ENCODE results near the gene TBCA. TPM values are rescaled to one million over a fixed set of nuclear protein-coding genes. Genes with fewer than 3 reads are reported as not detected.

The TBCA gene
- total RNA-seq, 2 donors from 2014 or later: 70.0 TPM

GRCh38 chr5:77748160-77748559 is 28.0 kb downstream of the TBCA start:
- H3K9me3 ChIP-seq: no peaks in the 10 kb centered on the region
- no peak overlapping the region for H3K4me3 ChIP-seq
- no peaks in the 10 kb centered on the region for H3K4me1 ChIP-seq (ENCODE audit: control insufficient read depth in 1 of 2, low read depth in 2 of 2)
- no peak overlapping the region for H3K27ac ChIP-seq
- TF ChIP-seq, protein P1, sequence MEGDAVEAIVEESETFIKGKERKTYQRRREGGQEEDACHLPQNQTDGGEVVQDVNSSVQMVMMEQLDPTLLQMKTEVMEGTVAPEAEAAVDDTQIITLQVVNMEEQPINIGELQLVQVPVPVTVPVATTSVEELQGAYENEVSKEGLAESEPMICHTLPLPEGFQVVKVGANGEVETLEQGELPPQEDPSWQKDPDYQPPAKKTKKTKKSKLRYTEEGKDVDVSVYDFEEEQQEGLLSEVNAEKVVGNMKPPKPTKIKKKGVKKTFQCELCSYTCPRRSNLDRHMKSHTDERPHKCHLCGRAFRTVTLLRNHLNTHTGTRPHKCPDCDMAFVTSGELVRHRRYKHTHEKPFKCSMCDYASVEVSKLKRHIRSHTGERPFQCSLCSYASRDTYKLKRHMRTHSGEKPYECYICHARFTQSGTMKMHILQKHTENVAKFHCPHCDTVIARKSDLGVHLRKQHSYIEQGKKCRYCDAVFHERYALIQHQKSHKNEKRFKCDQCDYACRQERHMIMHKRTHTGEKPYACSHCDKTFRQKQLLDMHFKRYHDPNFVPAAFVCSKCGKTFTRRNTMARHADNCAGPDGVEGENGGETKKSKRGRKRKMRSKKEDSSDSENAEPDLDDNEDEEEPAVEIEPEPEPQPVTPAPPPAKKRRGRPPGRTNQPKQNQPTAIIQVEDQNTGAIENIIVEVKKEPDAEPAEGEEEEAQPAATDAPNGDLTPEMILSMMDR (IDR thresholded peaks at IDR 0.05): no peak
- ATAC-seq (ENCODE audit: insufficient number of reproducible peaks, low FRiP score, low read depth): no peak
- no peaks in the 10 kb centered on the region for H3K36me3 ChIP-seq
- H3K27me3 ChIP-seq (replicated peaks; ENCODE audit: insufficient read depth): no peaks in the 10 kb centered on the region
- DNase-seq (ENCODE audit: low spot score): no peak

DNA sequence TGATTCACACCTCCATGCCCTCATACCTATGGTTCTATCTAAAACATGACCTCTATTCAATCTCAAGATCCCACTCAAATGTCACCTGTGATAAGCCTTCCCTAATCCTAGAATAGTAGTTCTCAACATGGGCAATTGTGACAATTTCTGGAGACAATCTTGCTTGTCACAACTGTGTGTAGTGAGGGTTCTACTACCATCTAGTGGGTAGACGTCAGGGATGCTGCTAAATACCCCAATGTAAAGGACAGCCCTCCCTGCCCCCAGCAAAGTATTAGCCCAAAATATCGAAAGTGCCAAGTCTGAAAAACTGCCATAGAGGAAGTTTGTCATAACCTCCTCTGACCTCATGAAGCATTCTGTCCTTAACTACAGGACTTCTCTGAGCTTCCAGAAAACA is 32.0 kb downstream of the TBCA start:
- TF ChIP-seq, protein P1 (IDR thresholded peaks at IDR 0.05): no peak
- Histone ChIP-seq H3K27ac (no peak overlapping the region), H3K27me3 (replicated peaks; ENCODE audit: insufficient read depth) (no peaks in the 10 kb centered on the region), H3K4me1 (ENCODE audit: control insufficient read depth in 1 of 2, low read depth in 2 of 2) (peaks cover 0 to 5% of the 10 kb centered on the region in 2 donors), H3K9me3 (no peaks in the 10 kb centered on the region), H3K4me3 (no peak overlapping the region), H3K36me3 (no peaks in the 10 kb centered on the region)
- ATAC-seq (ENCODE audit: insufficient number of reproducible peaks, low FRiP score, low read depth): no peak
- DNase-seq (ENCODE audit: low spot score): no peak

- no peak for DNase-seq (ENCODE audit: low spot score)
- H3K9me3 ChIP-seq: no peaks in the 10 kb centered on the region
- H3K4me3 ChIP-seq: no peak overlapping the region
- H3K4me1 ChIP-seq (ENCODE audit: control insufficient read depth in 1 of 2, low read depth in 2 of 2): peaks cover 0 to 5% of the 10 kb centered on the region in 2 donors
- H3K36me3 ChIP-seq: no peaks in the 10 kb centered on the region
- TF ChIP-seq, protein P1 (IDR thresholded peaks at IDR 0.05): no peak
- no peaks in the 10 kb centered on the region for H3K27me3 ChIP-seq (replicated peaks; ENCODE audit: insufficient read depth)
- H3K27ac ChIP-seq: no peak overlapping the region
- no peak for ATAC-seq (ENCODE audit: insufficient number of reproducible peaks, low FRiP score, low read depth)
These were observed 33.0 kb downstream of the TBCA start for GRCh38 chr5:77743181-77743580.

- no peaks in the 10 kb centered on the region for H3K9me3 ChIP-seq
- H3K4me1 ChIP-seq (ENCODE audit: control insufficient read depth in 1 of 2, low read depth in 2 of 2): peaks cover 0 to 5% of the 10 kb centered on the region in 2 donors
- no peak for DNase-seq (ENCODE audit: low spot score)
- H3K36me3 ChIP-seq: no peaks in the 10 kb centered on the region
- H3K27me3 ChIP-seq (replicated peaks; ENCODE audit: insufficient read depth): no peaks in the 10 kb centered on the region
- TF ChIP-seq, protein P1 (IDR thresholded peaks at IDR 0.05): no peak
- H3K27ac ChIP-seq: no peak overlapping the region
- H3K4me3 ChIP-seq: no peak overlapping the region
- no peak for ATAC-seq (ENCODE audit: insufficient number of reproducible peaks, low FRiP score, low read depth)
These were observed 34.5 kb downstream of the TBCA start for GRCh38 chr5:77741608-77742007.

DNA sequence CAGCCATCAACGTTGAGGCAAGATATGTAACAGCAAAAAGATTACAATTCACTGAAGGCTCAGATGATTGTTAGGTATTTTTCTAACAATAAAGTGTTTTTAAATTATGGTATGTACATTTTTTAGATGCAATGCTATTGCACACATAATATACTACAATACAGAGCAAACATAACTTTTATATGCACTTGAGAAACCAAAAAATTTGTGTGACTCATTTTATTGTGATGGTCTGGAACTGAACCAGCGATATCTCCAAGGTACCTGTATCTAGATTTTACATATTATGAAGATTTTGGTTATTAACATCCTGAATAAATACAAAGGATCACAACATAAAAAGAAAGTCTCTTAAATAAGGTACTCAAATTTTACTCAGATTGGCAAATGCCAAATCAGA is 41.3 kb downstream of the TBCA start:
- no peak for ATAC-seq (ENCODE audit: insufficient number of reproducible peaks, low FRiP score, low read depth)
- no peak overlapping the region for H3K27ac ChIP-seq
- H3K27me3 ChIP-seq (replicated peaks; ENCODE audit: insufficient read depth): no peaks in the 10 kb centered on the region
- no peak for DNase-seq (ENCODE audit: low spot score)
- no peak overlapping the region for H3K4me3 ChIP-seq
- peaks cover 7% of the 10 kb centered on the region for H3K9me3 ChIP-seq
- H3K4me1 ChIP-seq (ENCODE audit: control insufficient read depth in 1 of 2, low read depth in 2 of 2): no peaks in the 10 kb centered on the region
- no peaks in the 10 kb centered on the region for H3K36me3 ChIP-seq
- TF ChIP-seq, protein P1 (IDR thresholded peaks at IDR 0.05): no peak
